GM23338 (cell line): ENCODE data around the gene HINT1. TPM values are rescaled to one million over a fixed set of nuclear protein-coding genes. Genes with fewer than 3 reads are reported as not detected.

Experiments used
- ATAC-seq: fragments of 200-7000 bp; cut with Tn5 transposase; 3 replicates; pipeline ENCODE4 v1.9.1; 2020
- DNase-seq: peaks from one replicate; pipeline ENCODE4 v3.0.0-alpha.2; 2015; ENCODE audit warnings: low spot score
- H2AFZ ChIP-seq: fragments of 200-600 bp; sonication (generic); 2 replicates; pipeline ENCODE4 v1.8.0; 2016; ENCODE audit warnings: antibody characterized with exemption, mild to moderate bottlenecking, moderate library complexity
- H3F3A ChIP-seq: fragments of 200-600 bp; sonication (generic); replicated peaks from 2 replicates; pipeline ENCODE4 v1.8.0; 2017; ENCODE audit warnings: antibody characterized with exemption, mixed run types, low read depth
- H3K27ac ChIP-seq: fragments of 200-600 bp; sonication (generic); 2 replicates; pipeline ENCODE4 v1.6.1; 2016; ENCODE audit warnings: low read depth
- H3K27me3 ChIP-seq: fragments of 200-600 bp; sonication (generic); 2 replicates; pipeline ENCODE4 v1.8.0; 2016; ENCODE audit warnings: mild to moderate bottlenecking, mixed run types, moderate library complexity; ENCODE audit not compliant: insufficient read depth
- H3K36me3 ChIP-seq: fragments of 200-600 bp; sonication (generic); 2 replicates; pipeline ENCODE4 v1.8.0; 2016; ENCODE audit warnings: mild to moderate bottlenecking; ENCODE audit not compliant: insufficient read depth
- H3K4me1 ChIP-seq: fragments of 200-600 bp; sonication (generic); 2 replicates; pipeline ENCODE4 v1.8.0; 2016; ENCODE audit warnings: mild to moderate bottlenecking, moderate library complexity; ENCODE audit not compliant: insufficient read depth
- H3K4me2 ChIP-seq: fragments of 200-600 bp; sonication (generic); 2 replicates; pipeline ENCODE4 v1.7.1; 2017; ENCODE audit warnings: mixed run types
- H3K4me3 ChIP-seq: fragments of 200-600 bp; sonication (generic); 2 replicates; pipeline ENCODE4 v1.6.1; 2016; ENCODE audit warnings: mixed run types
- H3K79me2 ChIP-seq: fragments of 200-600 bp; sonication (generic); replicated peaks from 2 replicates; pipeline ENCODE4 v1.8.0; 2017; ENCODE audit warnings: mild to moderate bottlenecking; ENCODE audit not compliant: insufficient read depth
- H3K9me2 ChIP-seq: fragments of 200-600 bp; sonication (generic); 2 replicates; pipeline ENCODE4 v1.8.0; 2017; ENCODE audit not compliant: insufficient read depth
- H4K20me1 ChIP-seq: fragments of 200-600 bp; sonication (generic); replicated peaks from 2 replicates; pipeline ENCODE4 v1.8.0; 2017; ENCODE audit warnings: mild to moderate bottlenecking; ENCODE audit not compliant: insufficient read depth
- H3K27ac Mint-ChIP-seq: 2 replicates; pipeline ENCODE4 v1.8.0; 2020; ENCODE audit warnings: inconsistent platforms, mild to moderate bottlenecking, moderate library complexity, mixed read lengths
- H3K27me3 Mint-ChIP-seq: 3 replicates; pipeline ENCODE4 v1.8.0; 2022; ENCODE audit warnings: low read depth, mild to moderate bottlenecking, moderate library complexity, mixed read lengths, inconsistent platforms; ENCODE audit not compliant: insufficient read depth, poor library complexity
- H3K36me3 Mint-ChIP-seq: 3 replicates; pipeline ENCODE4 v1.8.0; 2021; ENCODE audit warnings: low read depth, mild to moderate bottlenecking, inconsistent platforms, moderate library complexity, mixed read lengths
- H3K4me1 Mint-ChIP-seq: 3 replicates; pipeline ENCODE4 v1.8.0; 2020; ENCODE audit warnings: mild to moderate bottlenecking, inconsistent platforms, mixed read lengths
- H3K4me3 Mint-ChIP-seq: 3 replicates; pipeline ENCODE4 v1.8.0; 2021; ENCODE audit warnings: moderate library complexity, mild to moderate bottlenecking, inconsistent platforms, mixed read lengths
- H3K9me3 Mint-ChIP-seq: 3 replicates; pipeline ENCODE4 v1.8.0; 2020; ENCODE audit warnings: moderate library complexity, mild to moderate bottlenecking, inconsistent platforms, mixed read lengths
- CREB1 ChIP-seq: fragments of 250-450 bp; sonication (Bioruptor Pico); IDR thresholded peaks from 2 replicates; pipeline ENCODE4 v1.5.0; 2020; ENCODE audit warnings: low read depth, mild to moderate bottlenecking, moderate library complexity
- CTCF ChIP-seq, 2 experiments: fragments of 200-600 bp in 1 of 2; sonication (generic) in 1 of 2; conservative IDR thresholded peaks; 2 replicates each; pipeline versions ENCODE4 v1.5.1 to v1.6.1; 2016 to 2017; ENCODE audit warnings: antibody characterized with exemption in 2 of 2, low read depth in 2 of 2, mild to moderate bottlenecking in 2 of 2, moderate library complexity in 1 of 2
- EZH2 ChIP-seq: fragments of 200-600 bp; sonication (generic); IDR thresholded peaks from one replicate; pipeline ENCODE4 v1.8.0; 2017; ENCODE audit warnings: antibody characterized with exemption, mild to moderate bottlenecking, low read depth; ENCODE audit not compliant: unreplicated experiment
- EZH2phosphoT487 ChIP-seq: fragments of 200-600 bp; sonication (generic); IDR thresholded peaks from one replicate; pipeline ENCODE4 v1.8.1; 2018; ENCODE audit warnings: antibody characterized with exemption; ENCODE audit not compliant: unreplicated experiment
- JUNB ChIP-seq: IDR thresholded peaks from one replicate; pipeline ENCODE4 v1.6.1; 2016; ENCODE audit warnings: antibody characterized with exemption; ENCODE audit not compliant: unreplicated experiment
- NANOG ChIP-seq: IDR thresholded peaks from 2 replicates; pipeline ENCODE4 v1.6.1; 2016; ENCODE audit warnings: antibody characterized with exemption, borderline replicate concordance
- POLR2AphosphoS5 ChIP-seq: IDR thresholded peaks from 2 replicates; pipeline ENCODE4 v1.6.1; 2016; ENCODE audit warnings: antibody characterized with exemption, low read depth
- REST ChIP-seq: IDR thresholded peaks from one replicate; pipeline ENCODE4 v1.6.1; 2018; ENCODE audit warnings: antibody characterized with exemption; ENCODE audit not compliant: unreplicated experiment
- STAT1 ChIP-seq: IDR thresholded peaks from one replicate; pipeline ENCODE4 v1.6.1; 2016; ENCODE audit warnings: antibody characterized with exemption; ENCODE audit not compliant: unreplicated experiment
- ZNF114 ChIP-seq: fragments of 250-450 bp; sonication (Bioruptor Pico); IDR thresholded peaks from 2 replicates; pipeline ENCODE4 v1.5.0; 2020; ENCODE audit warnings: mild to moderate bottlenecking, moderate library complexity
- ZNF331 ChIP-seq: fragments of 250-450 bp; sonication (Bioruptor Pico); IDR thresholded peaks from 2 replicates; pipeline ENCODE4 v1.5.0; 2020; ENCODE audit warnings: low read depth, mild to moderate bottlenecking, moderate library complexity
- polyA plus RNA-seq: library from polyadenylated mRNA; unstranded; fragments of >200 nt; fragmentation: Nextera tagmentation; extraction: Ambion mirVana; gene quantifications from 2 replicates; pipeline ENCODE4 v1.2.1, GENCODE V29; 2016
- total RNA-seq: library from RNA; depleted of rRNA; stranded (reverse); fragments of >200 nt; shearing (Covaris generic); gene quantifications from 2 replicates; pipeline ENCODE4 v1.2.3, GENCODE V29; 2014
- TF ChIP-seq, protein P1 (sequence below): IDR thresholded peaks from 2 replicates; pipeline ENCODE4 v1.6.1; 2016; ENCODE audit warnings: antibody characterized with exemption

Gene HINT1
- total and polyA plus RNA-seq, 2 experiments from 2014 or later: 171 to 687 TPM

GRCh38 chr5:131195696-131196095, 30.6 kb upstream of the HINT1 start:
- H3K4me3 Mint-ChIP-seq: no peak overlapping the region
- no peak overlapping the region for H2AFZ ChIP-seq
- H3K36me3 ChIP-seq: no peaks in the 10 kb centered on the region
- H3K79me2 ChIP-seq: no peaks in the 10 kb centered on the region
- no peaks in the 10 kb centered on the region for H3F3A ChIP-seq
- no peaks in the 10 kb centered on the region for H3K9me2 ChIP-seq
- TF ChIP-seq ZNF331 (CRISPR knock-in tag) (no peak), EZH2 (no peak), REST (no peak), JUNB (no peak), POLR2AphosphoS5 (no peak), CREB1 (no peak)
- no peak overlapping the region for H3K27ac Mint-ChIP-seq
- H4K20me1 ChIP-seq: no peaks in the 10 kb centered on the region
- H3K4me2 ChIP-seq: no peak overlapping the region
- H3K4me3 ChIP-seq: no peak overlapping the region
- ATAC-seq: peak; percentile 70
- H3K9me3 Mint-ChIP-seq: no peaks in the 10 kb centered on the region
- peaks cover 11% of the 10 kb centered on the region; the same call in 2 of the 3 replicates for H3K4me1 Mint-ChIP-seq
- H3K27ac ChIP-seq: no peak overlapping the region
- no peaks in the 10 kb centered on the region for H3K36me3 Mint-ChIP-seq
- H3K4me1 ChIP-seq: no peaks in the 10 kb centered on the region; the same call in 1 of the 2 replicates
- DNase-seq: no peak
- peaks cover 3% of the 10 kb centered on the region for H3K27me3 Mint-ChIP-seq
- no peaks in the 10 kb centered on the region for H3K27me3 ChIP-seq

GRCh38 chr5:131194725-131195124, 29.7 kb upstream of the HINT1 start:
- H3K79me2 ChIP-seq: no peaks in the 10 kb centered on the region
- H3K36me3 ChIP-seq: no peaks in the 10 kb centered on the region
- H3K4me1 Mint-ChIP-seq: peaks cover 11% of the 10 kb centered on the region; the same call in 2 of the 3 replicates
- no peaks in the 10 kb centered on the region; the same call in 1 of the 2 replicates for H3K4me1 ChIP-seq
- no peak for ATAC-seq
- no peaks in the 10 kb centered on the region for H3K9me2 ChIP-seq
- no peaks in the 10 kb centered on the region for H3K36me3 Mint-ChIP-seq
- no peak for DNase-seq
- 0 out of 2 replicates have a peak overlapping the region, but pooled peaks have one; percentile 68 for H3K27ac ChIP-seq
- no peaks in the 10 kb centered on the region for H4K20me1 ChIP-seq
- no peak for TF ChIP-seq POLR2AphosphoS5
- TF ChIP-seq REST: no peak
- TF ChIP-seq JUNB: no peak
- no peak for TF ChIP-seq NANOG
- no peak for TF ChIP-seq STAT1
- no peak for TF ChIP-seq ZNF114 (CRISPR knock-in tag)
- TF ChIP-seq CTCF (conservative IDR thresholded peaks at IDR 0.05; ENCODE audit: low read depth in 2 of 2): no peak
- TF ChIP-seq, protein P1, sequence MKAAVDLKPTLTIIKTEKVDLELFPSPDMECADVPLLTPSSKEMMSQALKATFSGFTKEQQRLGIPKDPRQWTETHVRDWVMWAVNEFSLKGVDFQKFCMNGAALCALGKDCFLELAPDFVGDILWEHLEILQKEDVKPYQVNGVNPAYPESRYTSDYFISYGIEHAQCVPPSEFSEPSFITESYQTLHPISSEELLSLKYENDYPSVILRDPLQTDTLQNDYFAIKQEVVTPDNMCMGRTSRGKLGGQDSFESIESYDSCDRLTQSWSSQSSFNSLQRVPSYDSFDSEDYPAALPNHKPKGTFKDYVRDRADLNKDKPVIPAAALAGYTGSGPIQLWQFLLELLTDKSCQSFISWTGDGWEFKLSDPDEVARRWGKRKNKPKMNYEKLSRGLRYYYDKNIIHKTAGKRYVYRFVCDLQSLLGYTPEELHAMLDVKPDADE: no peak
- TF ChIP-seq EZH2phosphoT487: no peak
- H3F3A ChIP-seq: no peaks in the 10 kb centered on the region
- H3K27me3 ChIP-seq: no peaks in the 10 kb centered on the region
- H2AFZ ChIP-seq: no peak overlapping the region
- H3K4me2 ChIP-seq: no peak overlapping the region
- no peak overlapping the region for H3K4me3 Mint-ChIP-seq
- H3K9me3 Mint-ChIP-seq: no peaks in the 10 kb centered on the region
- no peak overlapping the region for H3K27ac Mint-ChIP-seq
- H3K27me3 Mint-ChIP-seq: peaks cover 3% of the 10 kb centered on the region
- H3K4me3 ChIP-seq: no peak overlapping the region
